ENCODE data around the gene PLXND1.
"Not testable (repeated sequence)": the region's sequence is repeated elsewhere in the genome, so short reads cannot be mapped to it uniquely, and the experiment has no call there.

The PLXND1 gene

DNA sequence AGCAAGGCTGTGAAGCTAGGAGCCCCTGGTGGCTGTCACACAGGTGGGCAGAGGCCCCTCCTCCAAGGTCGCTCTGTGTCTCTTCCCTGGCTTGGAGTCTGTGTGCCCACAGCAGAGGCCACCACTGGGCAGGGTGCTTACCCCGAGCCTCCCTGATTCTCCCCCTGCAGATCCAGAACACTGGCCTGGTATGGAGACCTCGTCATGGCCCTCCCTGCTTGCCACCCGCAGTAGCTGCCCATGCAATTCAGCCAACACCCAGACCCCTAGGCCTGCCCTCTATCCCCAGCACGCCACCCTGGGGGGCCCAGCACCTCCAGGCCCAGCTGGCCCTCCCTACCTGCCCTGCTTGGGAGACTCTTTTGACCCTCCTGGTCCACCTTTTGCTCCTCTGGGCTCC is 83.5 kb downstream of the PLXND1 start:
- no peak for DNase-seq

DNA sequence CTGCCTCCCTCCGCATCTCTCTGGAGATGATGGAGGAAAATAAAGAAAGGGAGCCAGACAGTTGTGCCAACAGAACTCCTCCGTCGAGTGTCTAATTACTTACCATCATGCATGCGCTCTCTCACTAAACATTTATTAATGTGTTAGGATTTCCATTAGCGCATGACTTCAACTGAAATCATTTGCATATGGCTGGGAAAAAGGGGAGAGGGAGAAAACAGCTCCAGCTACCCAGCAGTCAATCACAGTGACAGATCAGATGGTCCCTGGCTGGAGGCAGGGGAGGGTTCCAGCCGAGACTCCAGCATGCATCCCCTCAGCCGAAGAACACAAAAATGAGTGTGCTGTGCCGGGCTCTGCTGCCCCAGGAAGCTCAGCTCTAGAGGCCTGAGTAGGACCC is 84.9 kb downstream of the PLXND1 start:
- no peak for DNase-seq

DNA sequence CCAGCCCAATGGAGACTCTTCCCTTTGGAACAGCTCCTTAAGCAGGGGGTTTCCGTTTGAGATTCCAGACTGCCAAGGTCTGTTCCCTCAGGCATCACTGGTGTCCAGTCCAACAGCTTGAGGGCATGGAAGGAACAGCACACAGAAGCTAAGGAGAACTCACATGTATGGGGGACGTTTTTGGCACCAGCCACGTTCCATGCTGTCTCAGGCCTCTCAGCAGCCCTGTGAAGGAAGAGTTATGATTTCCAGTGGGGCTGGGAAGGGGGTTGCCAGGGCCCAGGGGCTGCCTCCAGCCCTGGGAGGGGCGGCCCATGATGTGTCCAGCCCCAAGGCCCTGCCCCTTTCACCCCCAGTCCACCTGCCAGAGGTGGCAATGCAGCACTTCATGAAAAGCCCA is 85.5 kb downstream of the PLXND1 start:
- no peak for DNase-seq

DNA sequence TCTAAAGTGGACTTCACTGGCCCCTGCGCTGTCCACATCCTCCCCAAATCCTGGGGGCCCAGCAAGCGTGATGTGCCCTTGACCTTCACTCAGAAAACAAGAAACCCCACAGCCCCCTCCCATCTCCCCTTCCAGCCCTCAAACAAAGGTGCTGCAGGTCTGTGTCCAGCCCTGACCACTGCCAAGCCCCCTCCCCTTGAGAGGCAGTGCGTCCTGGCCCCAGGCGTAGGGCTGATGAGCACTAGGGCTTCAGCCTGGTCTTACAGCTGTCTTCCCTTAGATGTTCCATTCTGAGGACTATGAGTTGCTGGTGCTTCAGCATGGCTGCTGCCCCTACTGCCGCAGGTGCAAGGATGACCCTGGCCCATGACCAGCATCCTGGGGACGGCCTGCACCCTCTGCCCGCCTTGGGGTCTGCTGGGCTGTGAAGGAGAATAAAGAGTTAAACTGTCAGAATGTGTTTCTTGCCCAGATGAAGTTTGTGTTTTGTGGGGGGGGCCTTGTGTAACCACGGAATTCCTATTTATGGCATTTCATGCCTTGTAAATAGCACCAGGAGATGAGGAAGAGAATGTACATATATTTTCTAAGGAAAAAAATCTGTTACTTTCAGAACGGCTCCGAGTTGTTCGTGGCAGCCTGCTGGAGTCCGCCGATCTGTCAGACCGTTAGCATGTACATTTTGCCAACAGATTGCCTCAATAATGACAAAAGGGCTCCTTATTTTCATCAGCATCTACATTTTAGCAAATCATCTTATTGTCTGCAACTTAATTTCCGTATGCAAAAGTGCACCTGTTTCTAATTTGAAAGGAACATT is 86.4 kb downstream of the PLXND1 start:
- no peak for DNase-seq

DNA sequence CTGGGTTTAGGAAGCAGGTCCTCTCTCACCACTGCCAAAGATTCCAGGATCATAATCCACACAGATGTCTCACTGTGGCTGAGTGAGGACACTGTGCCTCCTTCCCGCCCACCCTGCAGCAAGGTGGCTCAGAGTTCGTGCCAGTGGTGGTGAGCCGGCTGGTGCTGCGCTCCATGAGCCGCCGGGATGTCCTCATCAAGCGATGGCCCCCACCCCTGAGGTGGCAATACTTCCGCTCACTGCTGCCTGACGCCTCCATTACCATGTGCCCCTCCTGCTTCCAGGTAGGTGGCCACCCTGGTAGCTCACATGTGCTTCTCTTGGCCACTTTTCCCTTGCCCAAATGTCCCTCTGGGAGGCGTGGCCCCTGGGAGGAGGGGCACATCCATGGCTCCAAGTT is 87.0 kb downstream of the PLXND1 start:
- no peak for DNase-seq

DNA sequence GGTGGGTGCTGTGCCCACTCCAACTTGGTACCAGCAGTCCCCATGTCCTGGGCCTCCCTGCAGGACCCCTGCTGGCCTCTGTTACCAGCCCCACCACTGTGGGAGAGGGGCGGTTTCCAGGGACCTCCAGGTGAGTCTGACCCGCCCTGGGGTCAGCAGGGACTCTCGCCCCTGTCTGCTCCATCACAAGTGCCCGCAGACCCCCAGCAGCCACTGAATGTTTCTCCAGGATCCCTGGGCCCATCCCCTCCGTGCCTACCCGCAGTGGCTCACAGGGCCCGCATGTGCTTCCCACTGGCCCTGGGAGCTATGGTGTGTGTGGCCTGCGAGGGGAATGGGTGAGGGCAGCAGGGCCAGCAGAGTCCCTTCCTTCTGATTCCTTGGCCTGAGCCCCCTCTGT is 87.9 kb downstream of the PLXND1 start:
- DNase-seq: no peak

DNA sequence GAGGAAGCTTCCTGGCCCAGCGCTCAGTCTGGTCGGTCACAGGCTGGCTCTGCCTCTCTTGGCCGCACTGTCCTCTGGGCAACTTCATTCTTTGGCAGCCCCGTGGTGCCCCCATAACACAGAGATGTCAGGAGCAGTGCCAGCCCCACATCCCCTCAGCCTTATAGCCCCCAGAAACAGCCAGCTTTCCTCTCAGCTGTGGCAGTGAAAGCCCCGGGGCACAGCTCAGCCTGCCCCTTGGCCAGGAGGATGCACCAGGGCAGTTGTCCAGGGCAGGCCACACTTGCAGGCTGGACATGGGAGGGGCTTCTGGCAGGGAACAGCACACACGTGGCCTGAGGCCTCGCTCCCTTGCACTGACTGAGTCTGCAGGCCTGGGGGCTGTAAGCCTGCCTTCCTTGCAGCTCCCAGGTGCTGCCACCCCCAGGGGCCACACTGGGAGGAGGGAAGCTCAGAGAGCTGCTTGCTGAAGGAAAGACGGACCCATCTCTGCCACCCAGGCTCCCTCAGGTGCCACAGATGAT is 88.4 kb downstream of the PLXND1 start:
- no peak for DNase-seq

DNA sequence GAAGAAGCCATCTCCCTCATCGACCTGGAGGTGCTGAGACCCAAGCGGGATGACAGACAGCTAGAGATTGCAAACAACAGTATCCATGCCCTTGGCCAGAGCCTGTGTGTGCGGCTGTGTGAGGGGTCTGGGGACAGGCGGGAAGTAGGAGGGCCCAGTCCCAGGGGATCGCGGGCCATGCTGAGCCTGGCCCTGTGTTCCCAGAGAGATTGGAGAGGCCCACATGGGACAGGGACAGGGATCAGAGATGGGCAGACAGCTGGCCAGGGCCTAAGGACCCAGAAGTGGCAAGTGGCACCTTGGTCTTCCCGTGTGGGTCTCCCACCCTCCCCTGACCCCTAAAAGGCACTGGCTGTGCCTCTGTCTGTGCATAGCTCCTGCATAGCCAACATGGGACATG is 89.0 kb downstream of the PLXND1 start:
- no peak for DNase-seq

DNA sequence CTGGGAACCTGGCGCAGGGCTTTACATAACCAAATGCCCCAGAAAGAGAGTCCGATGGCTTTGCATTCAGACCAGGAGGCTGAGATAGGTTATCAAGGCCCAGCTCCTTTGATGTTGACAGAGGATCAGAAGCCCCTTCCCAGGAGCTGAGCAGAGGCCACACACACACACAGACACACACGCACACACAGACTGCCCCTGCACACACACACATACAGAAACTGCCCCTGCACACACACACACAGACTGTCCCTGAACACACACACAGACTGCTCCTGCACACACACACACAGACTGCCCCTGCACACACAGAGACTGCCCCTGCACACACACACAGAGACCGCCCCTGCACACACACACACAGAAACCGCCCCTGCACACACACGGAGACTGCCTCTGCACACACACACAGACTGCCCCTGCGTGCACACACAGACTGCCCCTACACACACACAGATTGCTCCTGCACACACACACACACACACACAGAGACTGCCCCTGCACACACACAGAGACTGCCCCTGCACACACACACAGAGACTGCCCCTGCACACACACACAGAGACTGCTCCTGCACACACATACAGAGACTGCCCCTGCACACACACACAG is 90.5 kb downstream of the PLXND1 start:
- DNase-seq: not testable (repeated sequence)

DNA sequence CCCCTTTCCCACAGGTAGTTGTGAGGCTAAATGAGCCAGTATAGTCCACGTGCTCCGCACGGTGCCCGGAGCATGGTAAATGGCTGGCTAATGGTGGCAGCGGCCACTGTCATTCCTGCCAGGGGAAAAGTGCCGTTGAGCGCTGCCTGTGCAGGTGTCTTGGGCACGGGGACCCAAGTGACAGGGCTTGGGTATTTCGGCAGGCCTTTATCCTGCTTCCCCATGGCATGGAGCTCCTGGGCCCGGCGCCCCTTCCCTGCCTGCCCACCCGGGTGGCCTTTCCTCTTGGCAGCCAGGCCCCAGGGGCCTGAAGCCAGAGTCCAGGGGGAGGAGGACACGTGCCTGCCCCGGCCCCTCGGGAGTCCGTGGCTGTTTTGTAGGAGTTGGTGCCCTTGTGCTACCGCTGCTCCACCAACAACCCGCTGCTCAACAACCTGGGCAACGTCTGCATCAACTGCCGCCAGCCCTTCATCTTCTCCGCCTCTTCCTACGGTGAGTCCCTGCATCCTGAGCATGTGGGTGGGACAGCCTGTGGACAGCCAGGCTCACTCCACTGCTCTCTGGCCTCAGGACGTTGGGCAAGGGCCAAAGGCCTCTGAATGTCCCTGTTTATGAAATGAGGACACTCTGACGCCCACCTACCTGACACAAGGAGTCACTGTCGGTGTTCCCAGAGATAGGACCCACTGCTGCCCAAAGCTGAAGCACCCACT is 91.2 kb downstream of the PLXND1 start:
- not testable (repeated sequence) for DNase-seq

DNA sequence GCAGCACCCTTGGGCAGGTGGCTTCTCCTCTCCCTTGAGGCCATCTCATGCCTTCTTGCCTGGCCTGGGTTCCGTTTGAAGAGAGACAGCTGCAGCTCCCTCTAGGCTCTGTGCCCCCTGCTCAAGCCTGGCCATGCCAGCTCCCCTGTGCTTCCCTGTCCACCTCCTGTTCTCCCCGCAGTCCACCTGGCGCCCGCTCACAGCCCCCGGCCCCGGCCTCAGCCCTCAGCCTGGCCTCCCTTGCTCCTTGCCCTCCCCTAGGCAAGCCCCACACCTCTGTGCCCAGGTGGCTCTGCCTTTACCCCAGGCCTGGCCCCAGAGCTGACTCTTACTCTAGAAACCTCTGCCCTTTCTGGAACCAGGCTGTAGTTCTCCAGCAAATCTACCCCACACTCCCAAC is 91.9 kb downstream of the PLXND1 start:
- no peak for DNase-seq

DNA sequence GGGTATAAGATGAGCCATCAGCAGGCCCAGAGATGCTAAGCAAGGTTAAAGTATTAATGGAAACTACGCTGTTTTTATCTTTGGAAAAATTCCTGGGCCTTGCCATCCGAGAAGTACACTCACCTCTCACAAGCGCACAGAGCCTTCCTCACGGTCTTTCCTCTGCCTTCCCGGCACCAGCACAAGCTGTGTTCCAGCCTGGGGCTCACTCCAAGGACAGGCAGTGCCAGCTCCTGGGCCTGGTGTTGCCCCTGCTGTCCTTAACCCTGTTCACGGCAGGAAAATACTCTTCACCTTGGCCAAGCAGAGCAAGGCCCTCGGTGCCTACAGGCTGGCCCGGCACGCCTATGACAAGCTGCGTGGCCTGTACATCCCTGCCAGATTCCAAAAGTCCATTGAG is 92.4 kb downstream of the PLXND1 start:
- DNase-seq: no peak

DNA sequence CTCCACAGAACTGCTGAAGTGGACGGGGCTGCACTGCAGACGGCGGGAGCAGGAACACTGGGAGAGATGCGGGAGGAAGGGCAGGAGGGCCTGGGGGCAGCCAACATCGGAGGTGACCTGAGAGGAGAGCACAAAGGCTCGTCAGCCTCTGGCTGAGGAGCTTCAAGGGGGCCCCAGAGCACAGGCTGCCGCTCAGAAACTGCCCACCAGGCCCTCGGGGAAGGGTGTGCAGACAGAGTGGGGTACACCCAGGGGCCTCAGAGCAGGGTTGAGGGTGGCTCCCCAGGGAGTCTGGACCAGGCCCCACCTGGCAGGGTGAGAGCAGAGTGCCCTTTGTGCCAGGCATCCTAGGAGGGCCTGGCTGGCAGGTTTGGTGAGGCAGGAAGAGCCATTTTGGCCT is 92.8 kb downstream of the PLXND1 start:
- no peak for DNase-seq

DNA sequence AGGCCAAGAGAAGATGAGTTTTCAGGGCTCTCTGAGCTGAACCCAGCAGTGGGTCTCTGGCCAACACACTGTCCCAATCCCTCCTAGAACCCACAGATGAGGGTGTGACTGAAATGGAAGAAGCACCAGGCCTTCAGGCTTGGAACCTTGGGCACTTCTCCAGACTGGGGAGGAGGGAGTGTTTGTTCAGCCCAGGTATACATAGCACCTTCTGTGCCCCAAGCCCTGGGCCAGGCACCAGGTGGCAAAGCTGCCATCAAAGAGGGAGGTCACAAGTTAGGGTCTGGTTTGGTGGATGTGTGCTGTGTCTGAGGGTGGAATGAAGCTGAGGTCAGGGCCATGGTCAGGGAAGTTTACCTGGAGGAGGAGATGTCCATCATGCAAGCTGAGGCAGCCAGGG is 93.9 kb downstream of the PLXND1 start:
- DNase-seq: no peak

DNA sequence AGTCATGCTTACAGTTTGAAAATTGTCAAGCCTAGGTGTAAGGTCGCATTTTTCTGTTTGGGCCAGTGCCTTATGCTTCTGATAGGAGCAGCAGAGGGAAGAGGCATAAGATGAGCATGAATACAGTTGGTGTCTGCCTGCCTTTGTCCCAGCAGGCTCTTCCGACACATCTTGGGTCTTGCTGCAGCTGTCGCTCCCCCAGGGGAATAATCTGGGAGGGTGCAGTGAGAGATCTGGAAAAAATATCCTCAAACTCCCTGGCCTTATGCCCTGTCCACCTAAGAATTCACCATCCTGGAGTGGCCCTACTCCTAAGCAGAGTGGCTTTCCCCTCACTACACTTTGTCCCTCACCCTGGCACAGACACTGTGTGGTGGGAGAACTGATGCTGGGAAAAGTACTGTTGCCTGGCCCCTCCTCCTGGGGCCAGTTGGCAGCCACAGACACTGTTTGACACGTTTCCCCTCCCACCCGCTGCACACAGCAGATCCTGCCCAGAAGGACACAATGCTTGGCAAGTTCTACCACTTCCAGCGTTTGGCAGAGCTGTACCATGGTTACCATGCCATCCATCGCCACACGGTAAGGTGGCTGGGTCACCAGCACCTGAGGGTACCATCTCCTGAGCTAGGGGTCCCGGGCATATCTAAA is 99.2 kb downstream of the PLXND1 start:
- DNase-seq: no peak

DNA sequence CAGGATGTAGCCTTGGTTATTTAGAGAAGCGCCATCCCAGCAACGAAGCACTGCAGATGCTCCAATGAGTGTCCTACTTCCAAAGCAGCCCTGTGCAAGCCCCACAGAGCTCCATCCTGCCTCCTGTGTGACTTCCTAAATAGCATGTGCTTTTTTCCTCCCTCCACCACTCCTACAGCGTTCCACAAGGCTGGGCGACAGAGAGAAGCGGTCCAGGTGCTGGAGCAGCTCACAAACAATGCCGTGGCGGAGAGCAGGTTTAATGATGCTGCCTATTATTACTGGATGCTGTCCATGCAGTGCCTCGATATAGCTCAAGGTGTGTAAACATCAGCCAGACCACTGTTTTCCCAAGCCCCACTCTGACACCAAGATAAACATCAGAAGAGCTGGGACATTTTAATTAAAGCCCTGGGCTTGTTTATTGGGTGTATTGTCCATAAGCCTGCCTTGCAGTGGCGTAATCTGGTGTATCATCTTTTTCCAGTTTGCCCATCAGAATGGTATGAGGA is 100.2 kb downstream of the PLXND1 start:
- peak; percentile 82 for DNase-seq

DNA sequence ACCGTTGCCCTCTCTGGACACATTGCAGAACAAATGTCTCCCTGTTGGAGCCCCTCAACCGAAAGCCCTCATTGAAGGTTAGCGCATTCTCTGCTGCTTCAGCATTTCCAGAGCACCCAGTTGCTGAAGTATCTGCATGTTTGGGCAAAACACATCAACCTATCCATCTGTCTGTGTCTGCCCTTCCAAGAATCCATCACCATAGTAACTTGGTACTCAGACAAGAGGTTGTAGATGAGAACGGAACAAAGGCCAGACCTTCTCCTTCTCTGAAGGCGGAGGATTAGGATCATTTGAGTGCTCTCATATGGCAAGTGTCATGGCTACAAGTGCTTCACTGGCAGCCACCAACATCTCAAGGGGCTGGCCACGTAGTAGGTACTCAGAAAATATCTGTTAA is 101.1 kb downstream of the PLXND1 start:
- DNase-seq: no peak
